H1 (cell line): ENCODE results near the gene FKBP5. TPM values are rescaled to one million over a fixed set of nuclear protein-coding genes. Genes with fewer than 3 reads are reported as not detected.

Experiments
- CHD1 ChIP-seq: IDR thresholded peaks from 2 replicates; pipeline ENCODE4 v1.6.1; 2012; ENCODE audit warnings: low read depth, low read length, improper control_type of control experiment
- EGR1 ChIP-seq: IDR thresholded peaks from 2 replicates; pipeline ENCODE4 v1.6.1; 2011; ENCODE audit warnings: low read depth, low read length, borderline replicate concordance
- JUND ChIP-seq: IDR thresholded peaks from 2 replicates; pipeline ENCODE4 v1.6.1; 2011; ENCODE audit warnings: mild to moderate bottlenecking, improper control_type of control experiment, low read length
- TEAD4 ChIP-seq: IDR thresholded peaks from 2 replicates; pipeline ENCODE4 v1.6.1; 2012; ENCODE audit warnings: low read depth, low read length, inconsistent platforms, mixed read lengths
- polyA plus RNA-seq, 7 experiments: library from polyadenylated mRNA; depleted of rRNA in 3 of 7; stranded (reverse) in 5 of 7; unstranded in 2 of 7; fragments of >200 nt in 5 of 7; fragments of 200-250 nt in 2 of 7; gene quantifications; 1 replicate in 5 of 7; 2 replicates in 1 of 7; 4 replicates in 1 of 7; pipeline versions ENCODE4 v1.2.1 to v1.2.3, GENCODE V29; 2011 to 2013; ENCODE audit warnings: missing spikeins in 2 of 7, mixed read lengths in 2 of 7
- total RNA-seq: library from RNA; stranded (reverse); fragmentation: NEBNext Ultra II Directional; extraction: Animal tissue kit (Norgen Biotek cat#: 25700); gene quantifications from 2 replicates; pipeline ENCODE4 v1.2.1, GENCODE V29; 2021
- TF ChIP-seq, protein P1 (sequence below), 3 experiments: IDR thresholded peaks; 1 replicate in 2 of 3; 2 replicates in 1 of 3; pipeline versions ENCODE4 v1.5.1 to v1.6.1; 2011; ENCODE audit warnings: low read length in 3 of 3, mild to moderate bottlenecking in 3 of 3, inconsistent platforms in 2 of 3, low read depth in 1 of 3, moderate library complexity in 1 of 3; ENCODE audit not compliant: insufficient read depth in 1 of 3; ENCODE audit errors: control extremely low read depth in 1 of 3

FKBP5 gene
- total and polyA plus RNA-seq, 2 of the 8 experiments (the other 6 are each of a cell fraction or from before 2014, with no cell fraction given): 14.3 to 40.4 TPM

DNA sequence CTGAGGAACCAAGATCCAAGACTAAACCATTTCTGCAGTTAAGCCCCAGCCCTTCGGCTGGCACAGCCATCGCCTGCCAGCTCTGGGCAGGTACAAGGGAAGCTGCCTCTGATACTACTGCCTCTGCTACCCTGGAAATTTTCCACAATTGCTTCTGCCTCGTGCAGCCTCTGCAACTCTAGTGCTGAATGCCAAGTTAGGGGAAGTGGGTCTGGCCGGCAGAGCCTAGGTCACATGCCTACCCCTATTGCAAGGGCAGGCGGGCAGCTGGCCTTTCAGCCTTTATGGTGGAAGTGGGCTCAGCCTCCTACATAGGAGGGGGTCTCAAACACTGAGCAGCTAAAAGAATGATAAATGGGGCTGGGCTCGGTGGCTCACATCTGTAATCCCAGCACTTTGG is 131.5 kb downstream of the FKBP5 start (continued):
- TF ChIP-seq, protein P1, sequence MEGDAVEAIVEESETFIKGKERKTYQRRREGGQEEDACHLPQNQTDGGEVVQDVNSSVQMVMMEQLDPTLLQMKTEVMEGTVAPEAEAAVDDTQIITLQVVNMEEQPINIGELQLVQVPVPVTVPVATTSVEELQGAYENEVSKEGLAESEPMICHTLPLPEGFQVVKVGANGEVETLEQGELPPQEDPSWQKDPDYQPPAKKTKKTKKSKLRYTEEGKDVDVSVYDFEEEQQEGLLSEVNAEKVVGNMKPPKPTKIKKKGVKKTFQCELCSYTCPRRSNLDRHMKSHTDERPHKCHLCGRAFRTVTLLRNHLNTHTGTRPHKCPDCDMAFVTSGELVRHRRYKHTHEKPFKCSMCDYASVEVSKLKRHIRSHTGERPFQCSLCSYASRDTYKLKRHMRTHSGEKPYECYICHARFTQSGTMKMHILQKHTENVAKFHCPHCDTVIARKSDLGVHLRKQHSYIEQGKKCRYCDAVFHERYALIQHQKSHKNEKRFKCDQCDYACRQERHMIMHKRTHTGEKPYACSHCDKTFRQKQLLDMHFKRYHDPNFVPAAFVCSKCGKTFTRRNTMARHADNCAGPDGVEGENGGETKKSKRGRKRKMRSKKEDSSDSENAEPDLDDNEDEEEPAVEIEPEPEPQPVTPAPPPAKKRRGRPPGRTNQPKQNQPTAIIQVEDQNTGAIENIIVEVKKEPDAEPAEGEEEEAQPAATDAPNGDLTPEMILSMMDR (IDR thresholded peaks at IDR 0.05; ENCODE audit: control extremely low read depth in 1 of 3, insufficient read depth in 1 of 3, low read depth in 1 of 3, low read length in 3 of 3): no peak
- TF ChIP-seq CHD1: no peak
- no peak for TF ChIP-seq EGR1
- TF ChIP-seq TEAD4: no peak
- no peak for TF ChIP-seq JUND
